ENCODE data around the gene SMG6. TPM values are rescaled to one million over a fixed set of nuclear protein-coding genes. Genes with fewer than 3 reads are reported as not detected.
"Not testable (repeated sequence)": the region's sequence is repeated elsewhere in the genome, so short reads cannot be mapped to it uniquely, and the experiment has no call there.

Gene SMG6
- polyA plus RNA-seq, 4 donors = 15.9 to 17.1 (median 16.4) TPM

DNA sequence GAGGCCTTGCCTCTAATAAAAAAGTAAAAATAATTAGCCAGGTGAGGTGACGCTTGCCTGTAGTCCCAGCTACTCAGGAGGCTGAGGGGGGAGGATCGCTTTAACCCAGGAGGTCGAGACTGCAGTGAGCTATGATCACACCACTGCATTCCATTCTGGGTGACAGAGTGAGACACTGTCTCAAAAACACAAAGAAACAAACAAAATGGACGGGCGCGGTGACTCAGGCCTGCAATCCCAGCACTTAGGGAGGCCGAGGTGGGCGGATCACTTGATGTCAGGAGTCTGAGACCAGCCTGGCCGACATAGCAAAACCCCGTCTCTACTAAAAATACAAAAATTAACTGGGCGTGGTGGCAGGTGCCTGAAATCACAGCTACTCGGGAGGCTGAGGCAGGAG is 137.9 kb downstream of the SMG6 start:
- FAIRE-seq; H3K27me3 ChIP-seq (ENCODE audit: control insufficient read depth in 3 of 3, insufficient read depth in 3 of 3, low read length in 3 of 3); DNase-seq; H3K9me3 ChIP-seq (ENCODE audit: control insufficient read depth in 2 of 2, insufficient read depth in 1 of 2, low read depth in 1 of 2, low read length in 1 of 2); H3K4me1 ChIP-seq (ENCODE audit: control insufficient read depth in 3 of 3, insufficient read depth in 2 of 3, low read depth in 1 of 3, low read length in 2 of 3); H3K4me3 ChIP-seq (ENCODE audit: low read depth in 1 of 3, low read length in 3 of 3); H3K27ac ChIP-seq (ENCODE audit: low read depth in 1 of 3, low read length in 2 of 3): not testable (repeated sequence)
- 92 to 95% (median 94%) methylated on average over 12 of the region's 12 CpGs for WGBS, 3 donors
- H3K36me3 ChIP-seq (ENCODE audit: control insufficient read depth in 3 of 3, insufficient read depth in 2 of 3, low read depth in 1 of 3, low read length in 3 of 3) = peaks cover 3 to 54% (median 6%) of the 10 kb centered on the region in 3 donors

DNA sequence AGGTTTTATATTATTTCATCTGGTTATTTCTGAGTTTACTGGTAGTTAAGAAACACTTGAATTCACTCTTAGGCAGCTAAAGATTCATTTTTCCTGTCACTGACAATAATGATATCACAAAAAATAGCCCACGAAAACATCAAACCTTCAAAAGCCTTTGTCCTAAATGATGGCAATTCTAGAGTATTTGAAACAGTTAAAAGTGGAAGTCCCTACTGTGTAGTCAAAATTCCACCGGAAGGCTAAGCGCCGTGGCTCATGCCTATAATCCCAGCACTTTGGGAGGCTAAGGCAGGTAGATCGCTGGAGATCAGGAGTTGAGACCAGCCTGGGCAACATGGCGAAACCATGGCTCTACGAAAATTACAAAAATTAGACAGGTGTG is 145.2 kb downstream of the SMG6 start:
- DNase-seq (no peak), FAIRE-seq (no peak)
- H3K4me3 ChIP-seq (ENCODE audit: low read depth in 1 of 3, low read length in 3 of 3) = no peak overlapping the region
- H3K36me3 ChIP-seq (ENCODE audit: control insufficient read depth in 3 of 3, insufficient read depth in 2 of 3, low read depth in 1 of 3, low read length in 3 of 3) = peaks cover 0 to 45% (median 3%) of the 10 kb centered on the region in 3 donors
- WGBS, 3 donors = 88 to 95% (median 91%) methylated on average over 7 of the region's 7 CpGs
- no peaks in the 10 kb centered on the region for H3K9me3 ChIP-seq (ENCODE audit: control insufficient read depth in 2 of 2, insufficient read depth in 1 of 2, low read depth in 1 of 2, low read length in 1 of 2)
- H3K27me3 ChIP-seq (ENCODE audit: control insufficient read depth in 3 of 3, insufficient read depth in 3 of 3, low read length in 3 of 3) = no peaks in the 10 kb centered on the region
- H3K27ac ChIP-seq (ENCODE audit: low read depth in 1 of 3, low read length in 2 of 3) = peak overlapping the region in 1 of 3 donors; percentile 75
- no peaks in the 10 kb centered on the region for H3K4me1 ChIP-seq (ENCODE audit: control insufficient read depth in 3 of 3, insufficient read depth in 2 of 3, low read depth in 1 of 3, low read length in 2 of 3)

DNA sequence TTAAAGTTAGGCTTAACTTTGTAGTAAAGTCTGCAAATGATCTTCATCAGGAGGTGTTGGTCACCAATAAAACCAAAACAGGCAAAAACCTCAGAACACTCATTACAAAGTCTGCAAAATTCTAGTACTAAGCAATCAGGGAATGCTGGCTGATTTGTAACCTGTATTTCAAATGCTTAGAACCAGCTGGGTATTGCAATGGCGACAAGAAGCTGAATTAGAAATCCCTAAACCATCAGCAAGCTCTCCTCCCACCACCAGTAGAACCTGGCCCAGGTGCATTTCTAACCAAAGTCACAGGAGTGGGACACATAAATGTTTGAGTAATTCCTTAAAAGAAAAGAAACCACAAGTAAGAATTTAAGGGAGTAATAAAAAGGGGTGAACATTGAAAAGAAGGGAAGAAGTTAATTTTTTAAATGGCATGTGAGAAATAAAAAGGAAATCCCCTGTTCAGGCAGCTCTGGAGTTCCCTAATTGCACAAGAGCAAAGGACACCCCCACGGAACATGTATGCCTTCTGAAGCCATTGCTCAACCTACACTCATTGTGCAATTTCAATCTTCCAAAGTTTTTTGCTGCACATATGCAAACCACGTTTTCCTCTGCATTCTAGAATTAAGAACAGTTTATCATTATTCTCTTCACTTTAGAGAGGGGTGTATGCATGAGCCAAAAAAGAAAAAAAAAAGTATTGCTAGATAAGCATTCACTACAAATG is 145.8 kb downstream of the SMG6 start:
- FAIRE-seq = no peak
- no peak for DNase-seq

DNA sequence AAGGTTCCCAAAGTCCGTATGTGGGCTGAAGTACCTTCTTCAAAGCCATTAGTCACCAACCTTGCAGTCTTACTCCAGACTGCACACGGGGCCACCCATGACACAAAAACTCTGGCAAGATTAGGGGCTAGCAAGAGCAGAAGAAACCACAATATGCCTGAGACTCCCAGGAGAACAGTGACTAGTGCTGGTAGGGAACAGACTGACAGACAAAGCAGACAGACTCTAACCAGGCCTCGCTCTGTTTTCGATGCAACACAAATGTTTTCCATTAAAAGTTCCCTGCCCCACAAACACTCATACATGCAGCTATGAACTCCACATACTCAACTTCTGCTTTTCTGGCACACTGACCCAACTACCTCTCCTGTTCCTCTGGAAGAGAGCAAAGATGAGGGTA is 146.5 kb downstream of the SMG6 start:
- H3K9me3 ChIP-seq (ENCODE audit: control insufficient read depth in 2 of 2, insufficient read depth in 1 of 2, low read depth in 1 of 2, low read length in 1 of 2) = no peaks in the 10 kb centered on the region
- DNase-seq (no peak), FAIRE-seq (no peak)
- no peaks in the 10 kb centered on the region for H3K4me1 ChIP-seq (ENCODE audit: control insufficient read depth in 3 of 3, insufficient read depth in 2 of 3, low read depth in 1 of 3, low read length in 2 of 3)
- H3K27me3 ChIP-seq (ENCODE audit: control insufficient read depth in 3 of 3, insufficient read depth in 3 of 3, low read length in 3 of 3) = no peaks in the 10 kb centered on the region
- no peak overlapping the region for H3K4me3 ChIP-seq (ENCODE audit: low read depth in 1 of 3, low read length in 3 of 3)
- WGBS, 3 donors = 58 to 77% (median 73%) methylated on average over 4 of the region's 4 CpGs
- H3K36me3 ChIP-seq (ENCODE audit: control insufficient read depth in 3 of 3, insufficient read depth in 2 of 3, low read depth in 1 of 3, low read length in 3 of 3) = peaks cover 0 to 36% (median 0%) of the 10 kb centered on the region in 3 donors
- H3K27ac ChIP-seq (ENCODE audit: low read depth in 1 of 3, low read length in 2 of 3) = peak overlapping the region in 1 of 3 donors; percentile 29

More for the DNA sequence above, 145.8 kb downstream of the SMG6 start:
- H3K4me3 ChIP-seq (ENCODE audit: low read depth in 1 of 3, low read length in 3 of 3) = no peak overlapping the region
- H3K27ac ChIP-seq (ENCODE audit: low read depth in 1 of 3, low read length in 2 of 3) = no peak overlapping the region
- 62 to 84% (median 73%) methylated on average over 3 of the region's 3 CpGs for WGBS, 3 donors
- H3K9me3 ChIP-seq (ENCODE audit: control insufficient read depth in 2 of 2, insufficient read depth in 1 of 2, low read depth in 1 of 2, low read length in 1 of 2) = no peaks in the 10 kb centered on the region
- H3K4me1 ChIP-seq (ENCODE audit: control insufficient read depth in 3 of 3, insufficient read depth in 2 of 3, low read depth in 1 of 3, low read length in 2 of 3) = no peaks in the 10 kb centered on the region
- H3K27me3 ChIP-seq (ENCODE audit: control insufficient read depth in 3 of 3, insufficient read depth in 3 of 3, low read length in 3 of 3) = no peaks in the 10 kb centered on the region
- H3K36me3 ChIP-seq (ENCODE audit: control insufficient read depth in 3 of 3, insufficient read depth in 2 of 3, low read depth in 1 of 3, low read length in 3 of 3) = peaks cover 0 to 42% (median 3%) of the 10 kb centered on the region in 3 donors

DNA sequence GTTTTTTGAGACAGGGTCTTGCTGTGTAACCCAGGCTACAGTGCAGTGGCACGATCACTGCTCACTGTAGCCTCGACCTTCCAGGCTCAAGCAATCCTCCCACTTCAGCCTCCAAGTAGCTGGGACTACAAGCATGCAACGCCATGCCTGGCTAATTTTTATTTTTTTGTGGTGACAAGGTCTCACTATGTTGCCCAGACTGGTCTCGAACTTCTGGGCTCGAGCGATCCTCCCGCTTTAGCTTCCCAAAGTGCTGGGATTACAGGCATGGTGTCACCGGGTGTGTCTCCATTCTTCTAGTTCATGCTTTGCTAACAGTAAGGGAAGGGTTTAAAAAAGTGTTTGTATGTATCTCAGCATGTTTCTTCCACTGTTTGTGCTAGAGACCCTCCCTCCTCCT is 146.9 kb downstream of the SMG6 start:
- H3K4me1 ChIP-seq (ENCODE audit: control insufficient read depth in 3 of 3, insufficient read depth in 2 of 3, low read depth in 1 of 3, low read length in 2 of 3) = no peaks in the 10 kb centered on the region
- H3K9me3 ChIP-seq (ENCODE audit: control insufficient read depth in 2 of 2, insufficient read depth in 1 of 2, low read depth in 1 of 2, low read length in 1 of 2) = no peaks in the 10 kb centered on the region
- H3K4me3 ChIP-seq (ENCODE audit: low read depth in 1 of 3, low read length in 3 of 3) = no peak overlapping the region
- H3K36me3 ChIP-seq (ENCODE audit: control insufficient read depth in 3 of 3, insufficient read depth in 2 of 3, low read depth in 1 of 3, low read length in 3 of 3) = peaks cover 0 to 39% (median 0%) of the 10 kb centered on the region in 3 donors
- 90 to 97% (median 97%) methylated on average over 8 of the region's 8 CpGs for WGBS, 3 donors
- H3K27me3 ChIP-seq (ENCODE audit: control insufficient read depth in 3 of 3, insufficient read depth in 3 of 3, low read length in 3 of 3) = no peaks in the 10 kb centered on the region
- FAIRE-seq (no peak), DNase-seq (no peak)
- H3K27ac ChIP-seq (ENCODE audit: low read depth in 1 of 3, low read length in 2 of 3) = peak overlapping the region in 1 of 3 donors; percentile 29

DNA sequence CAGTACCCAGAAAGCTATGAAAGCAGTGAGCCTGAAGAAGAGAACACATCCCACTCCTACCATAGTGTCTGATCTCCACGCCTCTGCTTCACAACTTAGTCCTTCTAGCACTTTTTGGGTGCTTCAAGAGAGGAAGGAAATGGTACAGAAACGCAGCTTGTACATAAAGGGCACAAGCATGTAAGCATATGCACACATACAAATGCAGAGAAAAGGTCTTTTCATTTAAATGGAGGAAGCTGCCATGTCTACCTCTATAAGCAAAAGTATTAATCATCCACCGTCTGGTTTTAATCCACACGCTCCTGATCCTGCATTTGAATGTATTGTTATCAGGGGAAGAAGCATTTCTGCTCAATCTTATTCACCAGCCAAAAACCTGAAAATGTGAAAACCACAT is 148.0 kb downstream of the SMG6 start:
- 79 to 93% (median 93%) methylated on average over 4 of the region's 4 CpGs for WGBS, 3 donors
- Histone ChIP-seq H3K4me3 (ENCODE audit: low read depth in 1 of 3, low read length in 3 of 3) (no peak overlapping the region), H3K27me3 (ENCODE audit: control insufficient read depth in 3 of 3, insufficient read depth in 3 of 3, low read length in 3 of 3) (no peaks in the 10 kb centered on the region), H3K27ac (ENCODE audit: low read depth in 1 of 3, low read length in 2 of 3) (no peak overlapping the region), H3K9me3 (ENCODE audit: control insufficient read depth in 2 of 2, insufficient read depth in 1 of 2, low read depth in 1 of 2, low read length in 1 of 2) (no peaks in the 10 kb centered on the region), H3K4me1 (ENCODE audit: control insufficient read depth in 3 of 3, insufficient read depth in 2 of 3, low read depth in 1 of 3, low read length in 2 of 3) (no peaks in the 10 kb centered on the region), H3K36me3 (ENCODE audit: control insufficient read depth in 3 of 3, insufficient read depth in 2 of 3, low read depth in 1 of 3, low read length in 3 of 3) (peaks cover 0 to 39% (median 0%) of the 10 kb centered on the region in 3 donors)
- DNase-seq = no peak
- FAIRE-seq = no peak

DNA sequence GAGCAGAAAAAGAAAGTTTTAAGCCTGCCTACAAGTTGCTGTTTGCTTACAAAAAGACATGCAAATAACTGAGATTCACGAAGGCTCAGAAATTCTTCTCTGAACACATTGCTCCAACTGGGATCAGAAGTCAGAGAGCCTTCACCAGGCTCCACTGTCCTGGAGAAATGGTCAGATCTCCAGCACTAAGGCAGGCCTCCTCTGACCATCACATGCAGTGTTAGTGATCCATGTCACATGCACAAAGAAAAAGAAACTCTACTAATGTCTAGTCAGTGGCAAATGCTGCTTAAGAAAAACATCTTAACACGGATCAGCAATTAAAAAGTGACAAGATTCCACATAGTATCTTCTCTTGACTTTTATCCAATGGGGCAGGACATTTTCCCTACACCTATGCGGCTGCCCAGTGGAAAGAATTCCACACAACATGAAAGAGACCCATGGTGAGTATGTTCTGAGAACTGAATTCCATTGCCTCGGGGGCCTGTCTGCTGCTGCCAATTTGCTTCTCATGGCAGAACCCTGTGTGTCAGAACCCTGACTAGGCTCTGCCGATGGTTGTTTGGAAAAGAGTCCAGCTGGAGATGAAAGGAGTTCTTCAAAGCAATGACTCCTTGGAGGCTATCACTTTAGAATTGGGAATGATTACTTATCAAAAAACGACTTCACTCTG is 152.1 kb downstream of the SMG6 start:
- H3K36me3 ChIP-seq (ENCODE audit: control insufficient read depth in 3 of 3, insufficient read depth in 2 of 3, low read depth in 1 of 3, low read length in 3 of 3) = peaks cover 0 to 37% (median 6%) of the 10 kb centered on the region in 3 donors
- H3K9me3 ChIP-seq (ENCODE audit: control insufficient read depth in 2 of 2, insufficient read depth in 1 of 2, low read depth in 1 of 2, low read length in 1 of 2) = no peaks in the 10 kb centered on the region
- FAIRE-seq (no peak), DNase-seq (no peak)
- H3K27me3 ChIP-seq (ENCODE audit: control insufficient read depth in 3 of 3, insufficient read depth in 3 of 3, low read length in 3 of 3) = no peaks in the 10 kb centered on the region
- no peak overlapping the region for H3K4me3 ChIP-seq (ENCODE audit: low read depth in 1 of 3, low read length in 3 of 3)
- no peaks in the 10 kb centered on the region for H3K4me1 ChIP-seq (ENCODE audit: control insufficient read depth in 3 of 3, insufficient read depth in 2 of 3, low read depth in 1 of 3, low read length in 2 of 3)
- H3K27ac ChIP-seq (ENCODE audit: low read depth in 1 of 3, low read length in 2 of 3) = no peak overlapping the region
- WGBS, 3 donors = 75 to 82% (median 82%) methylated on average over 6 of the region's 6 CpGs

DNA sequence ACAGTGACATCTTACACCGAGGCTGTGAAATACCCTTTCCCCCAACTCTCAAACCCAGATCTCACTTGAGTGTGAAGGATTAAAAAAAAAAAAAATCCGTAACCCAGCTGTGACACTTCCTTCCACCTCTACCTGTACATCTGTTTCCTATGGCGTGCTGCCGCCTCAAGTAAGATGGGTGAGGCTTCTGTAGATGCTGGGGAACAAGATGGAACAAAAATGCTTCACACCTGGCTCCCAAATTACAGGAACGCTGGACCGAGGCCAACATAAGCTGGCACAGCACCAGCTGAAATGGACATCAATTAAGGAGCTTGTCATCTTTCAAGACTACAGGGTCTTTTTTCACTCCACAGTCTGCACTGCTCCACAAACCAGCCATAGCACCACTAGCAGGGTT is 152.8 kb downstream of the SMG6 start:
- H3K27me3 ChIP-seq (ENCODE audit: control insufficient read depth in 3 of 3, insufficient read depth in 3 of 3, low read length in 3 of 3) = no peaks in the 10 kb centered on the region
- no peak overlapping the region for H3K27ac ChIP-seq (ENCODE audit: low read depth in 1 of 3, low read length in 2 of 3)
- no peak for DNase-seq
- 68 to 79% (median 78%) methylated on average over 6 of the region's 6 CpGs for WGBS, 3 donors
- no peaks in the 10 kb centered on the region for H3K4me1 ChIP-seq (ENCODE audit: control insufficient read depth in 3 of 3, insufficient read depth in 2 of 3, low read depth in 1 of 3, low read length in 2 of 3)
- FAIRE-seq = no peak
- H3K36me3 ChIP-seq (ENCODE audit: control insufficient read depth in 3 of 3, insufficient read depth in 2 of 3, low read depth in 1 of 3, low read length in 3 of 3) = peaks cover 0 to 34% (median 6%) of the 10 kb centered on the region in 3 donors
- H3K9me3 ChIP-seq (ENCODE audit: control insufficient read depth in 2 of 2, insufficient read depth in 1 of 2, low read depth in 1 of 2, low read length in 1 of 2) = no peaks in the 10 kb centered on the region
- H3K4me3 ChIP-seq (ENCODE audit: low read depth in 1 of 3, low read length in 3 of 3) = no peak overlapping the region
